ENCODE data around the gene KMT2E.
A peak's percentile ranks its signal among the peaks of the same experiment; 100 is the strongest.

The KMT2E gene

DNA sequence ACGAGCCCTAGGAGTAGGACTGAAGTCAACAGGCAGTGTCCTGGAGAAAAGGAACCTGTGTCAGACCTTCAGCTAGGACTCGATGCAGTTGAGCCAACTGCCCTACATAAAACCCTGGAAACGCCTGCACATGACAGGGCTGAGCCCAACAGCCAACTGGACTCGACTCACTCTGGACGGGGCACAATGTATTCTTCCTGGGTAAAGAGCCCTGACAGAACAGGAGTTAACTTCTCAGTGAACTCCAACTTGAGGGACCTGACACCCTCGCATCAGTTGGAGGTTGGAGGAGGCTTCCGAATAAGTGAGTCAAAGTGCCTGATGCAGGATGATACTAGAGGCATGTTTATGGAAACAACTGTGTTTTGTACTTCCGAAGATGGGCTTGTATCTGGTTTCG is 93.5 kb downstream of the KMT2E start:
- DNase-seq (no peak), ATAC-seq (ENCODE audit: insufficient read depth, low read depth) (no peak)
- H3K9ac ChIP-seq (ENCODE audit: low read depth, low read length) = no peak overlapping the region
- H3K4me1 ChIP-seq (ENCODE audit: insufficient read depth, low read length) = no peaks in the 10 kb centered on the region
- TF ChIP-seq EZH2 (IDR thresholded peaks at IDR 0.05; ENCODE audit: borderline replicate concordance, low read depth, low read length, severe bottlenecking) = no peak
- TF ChIP-seq CTCF (IDR thresholded peaks at IDR 0.05; ENCODE audit: borderline replicate concordance, extremely low read depth, low read length, poor library complexity, severe bottlenecking) = no peak
- H3K9me3 ChIP-seq (ENCODE audit: insufficient read depth, low read length, severe bottlenecking) = no peaks in the 10 kb centered on the region
- no peaks in the 10 kb centered on the region for H3K27me3 ChIP-seq (ENCODE audit: insufficient read depth, low read length, poor library complexity)
- peaks cover 52% of the 10 kb centered on the region for H3K79me2 ChIP-seq (ENCODE audit: insufficient read depth, low read length)
- H4K20me1 ChIP-seq (ENCODE audit: insufficient read depth, low read length) = peaks cover 43% of the 10 kb centered on the region
- no peak overlapping the region for H2AFZ ChIP-seq (ENCODE audit: low read depth, low read length)
- H3K36me3 ChIP-seq (ENCODE audit: insufficient read depth, low read length) = peaks cover 96% of the 10 kb centered on the region
- H3K4me2 ChIP-seq (ENCODE audit: insufficient read depth, low read length) = no peak overlapping the region
- H3K27ac ChIP-seq (ENCODE audit: low read length) = no peak overlapping the region
- H3K4me3 ChIP-seq (ENCODE audit: low read depth in 1 of 2, low read length in 2 of 2) = no peak overlapping the region

DNA sequence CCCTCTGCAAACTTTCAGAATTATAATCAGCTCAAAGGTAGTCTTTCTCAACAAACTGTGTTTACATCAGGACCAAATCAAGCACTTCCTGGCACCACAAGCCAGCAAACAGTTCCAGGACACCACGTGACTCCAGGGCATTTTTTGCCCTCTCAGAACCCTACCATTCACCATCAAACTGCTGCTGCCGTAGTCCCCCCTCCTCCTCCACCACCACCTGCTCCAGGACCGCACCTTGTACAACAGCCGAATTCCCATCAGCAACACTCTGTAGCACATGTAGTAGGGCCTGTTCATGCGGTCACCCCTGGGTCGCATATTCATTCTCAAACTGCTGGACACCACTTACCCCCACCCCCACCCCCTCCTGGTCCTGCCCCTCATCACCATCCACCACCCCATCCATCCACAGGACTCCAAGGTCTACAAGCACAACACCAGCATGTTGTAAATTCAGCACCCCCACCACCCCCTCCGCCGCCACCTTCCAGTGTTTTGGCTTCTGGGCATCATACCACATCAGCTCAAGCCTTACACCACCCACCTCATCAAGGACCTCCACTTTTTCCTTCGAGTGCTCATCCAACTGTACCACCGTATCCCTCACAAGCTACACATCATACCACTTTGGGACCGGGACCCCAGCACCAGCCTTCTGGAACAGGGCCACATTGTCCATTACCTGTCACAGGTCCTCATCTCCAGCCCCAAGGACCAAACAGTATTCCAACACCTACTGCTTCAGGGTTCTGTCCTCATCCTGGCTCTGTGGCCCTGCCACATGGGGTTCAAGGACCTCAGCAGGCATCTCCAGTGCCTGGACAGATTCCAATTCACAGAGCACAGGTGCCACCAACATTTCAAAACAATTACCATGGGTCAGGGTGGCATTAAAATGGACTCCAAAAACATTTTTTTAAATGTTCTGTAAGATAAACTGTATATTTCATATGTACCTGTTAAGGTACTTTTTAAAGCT is 98.7 kb downstream of the KMT2E start:
- Histone ChIP-seq H3K4me1 (ENCODE audit: insufficient read depth, low read length) (no peaks in the 10 kb centered on the region), H3K79me2 (ENCODE audit: insufficient read depth, low read length) (peaks cover 73% of the 10 kb centered on the region), H3K9ac (ENCODE audit: low read depth, low read length) (no peak overlapping the region), H4K20me1 (ENCODE audit: insufficient read depth, low read length) (peaks cover 35% of the 10 kb centered on the region), H3K27ac (ENCODE audit: low read length) (peak overlapping the region; percentile 21), H3K36me3 (ENCODE audit: insufficient read depth, low read length) (peaks cover 100% of the 10 kb centered on the region), H2AFZ (ENCODE audit: low read depth, low read length) (no peak overlapping the region), H3K4me3 (ENCODE audit: low read depth in 1 of 2, low read length in 2 of 2) (no peak overlapping the region), H3K9me3 (ENCODE audit: insufficient read depth, low read length, severe bottlenecking) (no peaks in the 10 kb centered on the region), H3K4me2 (ENCODE audit: insufficient read depth, low read length) (no peak overlapping the region), H3K27me3 (ENCODE audit: insufficient read depth, low read length, poor library complexity) (no peaks in the 10 kb centered on the region)
- peak; percentile 34 for ATAC-seq (ENCODE audit: insufficient read depth, low read depth)
- TF ChIP-seq CTCF (IDR thresholded peaks at IDR 0.05; ENCODE audit: borderline replicate concordance, extremely low read depth, low read length, poor library complexity, severe bottlenecking) = no peak
- TF ChIP-seq EZH2 (IDR thresholded peaks at IDR 0.05; ENCODE audit: borderline replicate concordance, low read depth, low read length, severe bottlenecking) = no peak
- DNase-seq = no peak

GRCh38 chr7:105118612-105119600 is 104.9 kb downstream of the KMT2E start:
- no peak overlapping the region for H3K4me2 ChIP-seq (ENCODE audit: insufficient read depth, low read length)
- TF ChIP-seq EZH2 (IDR thresholded peaks at IDR 0.05; ENCODE audit: borderline replicate concordance, low read depth, low read length, severe bottlenecking) (no peak), CTCF (IDR thresholded peaks at IDR 0.05; ENCODE audit: borderline replicate concordance, extremely low read depth, low read length, poor library complexity, severe bottlenecking) (no peak)
- no peak overlapping the region for H3K4me3 ChIP-seq (ENCODE audit: low read depth in 1 of 2, low read length in 2 of 2)
- no peaks in the 10 kb centered on the region for H3K9me3 ChIP-seq (ENCODE audit: insufficient read depth, low read length, severe bottlenecking)
- H2AFZ ChIP-seq (ENCODE audit: low read depth, low read length) = no peak overlapping the region
- peaks cover 23% of the 10 kb centered on the region; the same call in 1 of the 2 replicates for H4K20me1 ChIP-seq (ENCODE audit: insufficient read depth, low read length)
- no peak for DNase-seq
- H3K9ac ChIP-seq (ENCODE audit: low read depth, low read length) = no peak overlapping the region
- H3K4me1 ChIP-seq (ENCODE audit: insufficient read depth, low read length) = no peaks in the 10 kb centered on the region
- H3K36me3 ChIP-seq (ENCODE audit: insufficient read depth, low read length) = peaks cover 100% of the 10 kb centered on the region
- ATAC-seq (ENCODE audit: insufficient read depth, low read depth) = peak; percentile 35; the same call in 1 of the 3 replicates
- H3K27ac ChIP-seq (ENCODE audit: low read length) = no peak overlapping the region
- H3K79me2 ChIP-seq (ENCODE audit: insufficient read depth, low read length) = peaks cover 78% of the 10 kb centered on the region
- H3K27me3 ChIP-seq (ENCODE audit: insufficient read depth, low read length, poor library complexity) = no peaks in the 10 kb centered on the region
